ENCODE data around the gene OSGIN1. TPM values are rescaled to one million over a fixed set of nuclear protein-coding genes. Genes with fewer than 3 reads are reported as not detected.
"Not testable (repeated sequence)": the region's sequence is repeated elsewhere in the genome, so short reads cannot be mapped to it uniquely, and the experiment has no call there.

The OSGIN1 gene
- total RNA-seq, 1 experiment from 2014 or later: 14.5 TPM

- no peak for DNase-seq (ENCODE audit: low spot score)
- in situ Hi-C loops (cut with HindIII; ENCODE audit: low sequenced_read_pairs): no loop called here
Measured at GRCh38 chr16:83937922-83938885, 14.8 kb upstream of the OSGIN1 start.

- no peak for DNase-seq (ENCODE audit: low spot score)
- in situ Hi-C loops (cut with HindIII; ENCODE audit: low sequenced_read_pairs): no loop called here
Measured at GRCh38 chr16:83939266-83939855, 13.7 kb upstream of the OSGIN1 start.

GRCh38 chr16:83940119-83940518 lies 12.9 kb upstream of the OSGIN1 start:
- in situ Hi-C loops (cut with HindIII; ENCODE audit: low sequenced_read_pairs): no loop called here

GRCh38 chr16:83940630-83941378 lies 12.2 kb upstream of the OSGIN1 start:
- in situ Hi-C loops (cut with HindIII; ENCODE audit: low sequenced_read_pairs): no loop called here
- no peak for DNase-seq (ENCODE audit: low spot score)

More at GRCh38 chr16:83940119-83940518, 12.9 kb upstream of the OSGIN1 start:
- DNase-seq (ENCODE audit: low spot score): no peak

- in situ Hi-C loops (cut with HindIII; ENCODE audit: low sequenced_read_pairs); DNase-seq (ENCODE audit: low spot score): not testable (repeated sequence)
Measured at GRCh38 chr16:83941546-83941945, 11.5 kb upstream of the OSGIN1 start.

GRCh38 chr16:83942074-83942473 lies 11.0 kb upstream of the OSGIN1 start:
- no peak for DNase-seq (ENCODE audit: low spot score)
- in situ Hi-C loops (cut with HindIII; ENCODE audit: low sequenced_read_pairs): no loop called here

GRCh38 chr16:83942815-83943515 lies 10.1 kb upstream of the OSGIN1 start:
- in situ Hi-C loops (cut with HindIII; ENCODE audit: low sequenced_read_pairs): no loop called here
- DNase-seq (ENCODE audit: low spot score): no peak

- in situ Hi-C loops (cut with HindIII; ENCODE audit: low sequenced_read_pairs): no loop called here
Measured at GRCh38 chr16:83943516-83944050, 9.5 kb upstream of the OSGIN1 start.

GRCh38 chr16:83945587-83945986 lies 7.5 kb upstream of the OSGIN1 start:
- in situ Hi-C loops (cut with HindIII; ENCODE audit: low sequenced_read_pairs): no loop called here

More at GRCh38 chr16:83943516-83944050, 9.5 kb upstream of the OSGIN1 start:
- no peak for DNase-seq (ENCODE audit: low spot score)

GRCh38 chr16:83946154-83946780 lies 6.8 kb upstream of the OSGIN1 start:
- no peak for DNase-seq (ENCODE audit: low spot score)
- in situ Hi-C loops (cut with HindIII; ENCODE audit: low sequenced_read_pairs): no loop called here

More at GRCh38 chr16:83945587-83945986, 7.5 kb upstream of the OSGIN1 start:
- no peak for DNase-seq (ENCODE audit: low spot score)

GRCh38 chr16:83946781-83947566 lies 6.1 kb upstream of the OSGIN1 start:
- DNase-seq (ENCODE audit: low spot score): no peak
- in situ Hi-C loops (cut with HindIII; ENCODE audit: low sequenced_read_pairs): no loop called here

- no peak for DNase-seq (ENCODE audit: low spot score)
- in situ Hi-C loops (cut with HindIII; ENCODE audit: low sequenced_read_pairs): no loop called here
Measured at GRCh38 chr16:83947642-83948234, 5.3 kb upstream of the OSGIN1 start.

GRCh38 chr16:83948914-83949723 lies 3.9 kb upstream of the OSGIN1 start:
- no peak for DNase-seq (ENCODE audit: low spot score)
- in situ Hi-C loops (cut with HindIII; ENCODE audit: low sequenced_read_pairs): no loop called here

- in situ Hi-C loops (cut with HindIII; ENCODE audit: low sequenced_read_pairs): no loop called here
- no peak for DNase-seq (ENCODE audit: low spot score)
Measured at GRCh38 chr16:83949724-83950001, 3.4 kb upstream of the OSGIN1 start.

- in situ Hi-C loops (cut with HindIII; ENCODE audit: low sequenced_read_pairs); DNase-seq (ENCODE audit: low spot score): not testable (repeated sequence)
Measured at GRCh38 chr16:83950862-83951399, 2.1 kb upstream of the OSGIN1 start.

- in situ Hi-C loops (cut with HindIII; ENCODE audit: low sequenced_read_pairs): no loop called here
- DNase-seq (ENCODE audit: low spot score): no peak
Measured at GRCh38 chr16:83951544-83951943, 1.5 kb upstream of the OSGIN1 start.

GRCh38 chr16:83952587-83952939 lies 477 bp upstream of the OSGIN1 start:
- no peak for DNase-seq (ENCODE audit: low spot score)
- in situ Hi-C loops (cut with HindIII; ENCODE audit: low sequenced_read_pairs): no loop called here
